GM13976 (cell line): ENCODE results near the gene DMAC1.
A peak's percentile ranks its signal among the peaks of the same experiment; 100 is the strongest.

Source experiments
- DNase-seq: peaks from one replicate; pipeline ENCODE4 v3.0.0; 2012; ENCODE audit warnings: low spot score
- in situ Hi-C: fragments of 300-500 bp; cut with MboI; formaldehyde crosslinking; loops from one replicate; pipeline ENCODE4 v1.12.0; 2022; ENCODE audit warnings: low sequenced_read_pairs, mixed read lengths, inconsistent platforms; ENCODE audit not compliant: unreplicated experiment
- TF ChIP-seq, protein P1 (sequence below): IDR thresholded peaks from 2 replicates; pipeline ENCODE4 v1.5.1; 2012; ENCODE audit warnings: borderline replicate concordance, mild to moderate bottlenecking; ENCODE audit not compliant: insufficient read depth; ENCODE audit errors: extremely low read depth, missing control alignments, control extremely low read depth

Gene DMAC1

GRCh38 chr9:7778851-7779600, 20.6 kb downstream of the DMAC1 start:
- no peak for DNase-seq
- TF ChIP-seq, protein P1, sequence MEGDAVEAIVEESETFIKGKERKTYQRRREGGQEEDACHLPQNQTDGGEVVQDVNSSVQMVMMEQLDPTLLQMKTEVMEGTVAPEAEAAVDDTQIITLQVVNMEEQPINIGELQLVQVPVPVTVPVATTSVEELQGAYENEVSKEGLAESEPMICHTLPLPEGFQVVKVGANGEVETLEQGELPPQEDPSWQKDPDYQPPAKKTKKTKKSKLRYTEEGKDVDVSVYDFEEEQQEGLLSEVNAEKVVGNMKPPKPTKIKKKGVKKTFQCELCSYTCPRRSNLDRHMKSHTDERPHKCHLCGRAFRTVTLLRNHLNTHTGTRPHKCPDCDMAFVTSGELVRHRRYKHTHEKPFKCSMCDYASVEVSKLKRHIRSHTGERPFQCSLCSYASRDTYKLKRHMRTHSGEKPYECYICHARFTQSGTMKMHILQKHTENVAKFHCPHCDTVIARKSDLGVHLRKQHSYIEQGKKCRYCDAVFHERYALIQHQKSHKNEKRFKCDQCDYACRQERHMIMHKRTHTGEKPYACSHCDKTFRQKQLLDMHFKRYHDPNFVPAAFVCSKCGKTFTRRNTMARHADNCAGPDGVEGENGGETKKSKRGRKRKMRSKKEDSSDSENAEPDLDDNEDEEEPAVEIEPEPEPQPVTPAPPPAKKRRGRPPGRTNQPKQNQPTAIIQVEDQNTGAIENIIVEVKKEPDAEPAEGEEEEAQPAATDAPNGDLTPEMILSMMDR = no peak
- in situ Hi-C loops = no loop called here

GRCh38 chr9:7777771-7778170, 21.8 kb downstream of the DMAC1 start:
- in situ Hi-C loops = no loop called here
- TF ChIP-seq, protein P1 = no peak
- DNase-seq = no peak

DNA sequence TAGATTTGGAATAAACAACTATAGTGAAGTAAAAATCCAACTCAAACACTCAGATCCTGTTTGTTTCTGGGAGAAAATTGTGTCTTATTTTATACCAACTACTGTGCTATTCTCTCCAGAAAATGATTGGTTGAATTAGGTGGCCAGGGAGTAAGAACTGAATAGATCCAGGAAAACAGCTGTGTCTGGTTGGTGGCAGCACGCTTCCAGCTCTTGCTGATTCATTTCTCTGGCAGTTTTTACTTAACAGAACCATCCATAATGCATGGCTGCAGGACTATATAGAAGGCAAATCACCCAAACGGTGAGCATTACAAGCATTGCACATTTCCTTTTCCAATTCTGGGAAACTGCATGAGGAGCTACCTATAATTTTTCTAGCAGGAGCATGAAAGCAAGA, 29.5 kb downstream of the DMAC1 start:
- in situ Hi-C loops = no loop called here
- TF ChIP-seq, protein P1 = no peak
- DNase-seq = no peak

DNA sequence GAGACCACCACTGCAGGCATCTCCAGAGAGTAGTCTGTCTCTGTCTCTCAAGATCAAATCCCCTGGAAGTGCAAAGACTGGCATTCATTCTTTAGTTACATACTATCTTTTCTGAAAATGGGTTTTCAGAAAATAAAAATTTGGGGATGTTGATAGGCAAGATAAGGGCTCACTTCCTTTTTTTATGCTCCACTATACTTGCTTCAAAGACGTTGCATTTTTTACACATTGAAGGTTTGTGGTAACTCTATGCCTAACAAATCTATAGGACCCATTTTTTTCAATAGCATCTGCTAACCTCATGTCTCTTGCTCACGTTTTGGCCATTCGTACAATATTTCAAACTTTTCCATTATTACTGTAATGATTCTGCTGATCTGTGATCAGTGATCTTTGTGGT, 37.0 kb downstream of the DMAC1 start:
- no peak for DNase-seq
- in situ Hi-C loops = no loop called here
- TF ChIP-seq, protein P1 = no peak

DNA sequence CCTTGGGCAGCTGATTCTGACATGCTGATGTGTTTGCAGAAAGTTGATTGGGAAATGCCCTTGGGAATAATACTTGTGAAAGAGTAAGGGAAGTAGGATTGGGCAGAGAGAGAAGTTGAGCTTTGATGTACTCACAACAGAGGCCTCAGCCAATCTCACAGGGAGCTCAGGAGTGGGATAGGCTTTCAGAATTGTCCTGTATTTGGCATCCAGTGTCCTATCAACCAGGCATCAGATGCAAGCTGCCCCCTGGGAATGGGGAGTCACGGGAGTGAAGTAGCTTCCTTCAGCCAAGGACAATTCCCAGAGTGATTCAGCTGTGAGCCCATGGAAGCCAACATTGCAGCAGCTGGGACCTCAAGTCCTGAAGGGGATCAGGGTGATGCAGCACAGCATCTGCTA, 39.6 kb downstream of the DMAC1 start:
- TF ChIP-seq, protein P1 = no peak
- no peak for DNase-seq
- in situ Hi-C loops = no loop called here

DNA sequence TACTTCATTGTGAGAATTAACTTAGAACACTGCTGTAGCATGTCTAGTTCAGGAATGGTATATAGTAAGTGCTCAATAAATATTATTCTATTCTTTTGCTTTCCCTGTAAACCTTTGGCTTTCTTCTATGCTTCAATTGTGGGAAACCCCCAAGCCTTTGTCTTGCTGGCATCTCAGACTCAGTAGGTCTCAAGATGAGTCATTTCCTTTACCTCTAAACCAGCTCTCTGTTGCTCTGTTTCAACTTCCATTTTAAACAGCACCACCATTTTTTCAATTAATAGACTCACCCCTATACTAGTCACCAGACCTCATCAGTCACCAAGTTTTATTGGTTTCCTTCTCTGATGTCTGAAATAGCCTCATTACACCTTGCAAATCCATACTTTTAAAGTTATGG, 43.5 kb downstream of the DMAC1 start:
- TF ChIP-seq, protein P1 = no peak
- in situ Hi-C loops = no loop called here
- DNase-seq = peak; percentile 27
